ENCODE data around the gene ZNF235.
"Not testable (repeated sequence)": the region's sequence is repeated elsewhere in the genome, so short reads cannot be mapped to it uniquely, and the experiment has no call there.

ZNF235 gene

DNA sequence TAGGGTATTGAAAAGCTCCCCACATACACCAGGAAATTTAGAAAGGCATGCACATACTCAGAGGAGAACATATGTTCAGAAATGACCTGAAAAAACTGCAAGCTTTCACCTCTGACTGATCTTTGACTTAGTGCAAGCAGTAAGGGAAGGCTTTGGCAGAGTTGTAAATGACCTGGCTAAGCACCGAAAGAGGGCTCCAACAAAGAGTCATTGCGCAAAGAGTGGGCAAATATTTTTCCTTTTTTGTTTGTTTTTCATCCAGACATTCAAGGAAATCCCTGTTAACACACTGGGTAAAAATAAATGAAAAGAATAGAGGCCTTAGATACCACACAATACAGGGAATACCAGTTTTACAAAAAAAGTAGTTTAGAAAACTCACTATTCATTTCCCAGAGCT, 50.3 kb downstream of the ZNF235 start:
- DNase-seq: no peak

DNA sequence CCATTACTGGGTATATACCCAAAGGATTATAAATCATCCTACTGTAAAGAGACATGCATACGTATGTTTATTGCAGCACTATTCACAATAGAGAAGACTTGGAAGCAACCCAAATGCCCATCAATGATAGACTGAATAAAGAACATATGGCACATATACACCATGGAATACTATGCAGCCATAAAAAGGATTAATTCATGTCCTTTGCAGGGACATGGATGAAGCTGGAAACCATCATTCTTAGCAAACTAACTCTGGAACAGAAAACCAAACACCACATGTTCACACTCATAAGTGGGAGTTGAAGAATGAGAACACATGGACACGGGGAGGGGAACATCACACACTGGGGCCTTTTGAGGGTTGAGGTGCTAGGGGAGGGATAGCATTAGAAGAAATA, 51.4 kb downstream of the ZNF235 start:
- not testable (repeated sequence) for DNase-seq

DNA sequence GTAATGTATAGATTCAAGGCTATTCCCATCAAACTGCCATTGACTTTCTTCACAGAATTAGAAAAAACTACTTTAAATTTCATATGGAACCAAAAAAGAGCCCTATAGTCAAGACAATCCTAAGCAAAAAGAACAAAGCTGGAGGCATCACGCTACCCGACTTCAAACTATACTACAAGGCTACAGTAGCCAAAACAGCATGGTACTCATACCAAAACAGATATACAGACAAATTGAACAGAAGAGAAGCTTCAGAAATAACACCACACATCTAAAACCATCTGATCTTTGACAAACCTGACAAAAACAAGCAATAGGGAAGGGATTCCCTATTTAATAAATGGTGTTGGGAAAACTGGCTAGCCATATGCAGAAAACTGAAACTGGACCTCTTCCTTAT, 52.5 kb downstream of the ZNF235 start:
- DNase-seq: not testable (repeated sequence)

DNA sequence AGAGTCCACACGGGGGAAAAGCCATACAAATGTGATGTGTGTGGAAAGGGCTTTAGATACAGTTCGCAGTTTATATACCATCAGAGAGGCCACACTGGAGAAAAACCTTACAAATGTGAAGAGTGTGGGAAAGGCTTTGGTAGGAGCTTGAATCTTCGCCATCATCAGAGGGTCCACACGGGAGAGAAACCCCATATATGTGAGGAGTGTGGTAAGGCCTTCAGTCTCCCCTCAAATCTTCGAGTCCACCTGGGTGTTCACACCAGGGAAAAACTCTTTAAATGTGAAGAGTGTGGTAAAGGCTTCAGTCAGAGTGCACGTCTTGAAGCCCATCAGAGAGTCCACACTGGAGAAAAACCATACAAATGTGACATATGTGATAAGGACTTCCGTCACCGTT, 68.4 kb downstream of the ZNF235 start:
- no peak for DNase-seq

Data from stimulated activated CD4-positive, alpha-beta T cell treated with anti-CD3 and anti-CD28 coated beads, Interleukin-4, amount 100 ng/mL, for 4 hours (primary cell).